GM04504 (cell line): ENCODE results near the gene ROBO3.

Source experiments
- DNase-seq: peaks from one replicate; pipeline ENCODE4 v3.0.0-alpha.2; 2012; ENCODE audit warnings: low read depth

Gene ROBO3

GRCh38 chr11:124922831-124923230 is 57.6 kb downstream of the ROBO3 start:
- no peak for DNase-seq

- DNase-seq: no peak
These were observed 58.1 kb downstream of the ROBO3 start for GRCh38 chr11:124923296-124923695.

- no peak for DNase-seq
These were observed 63.9 kb downstream of the ROBO3 start for GRCh38 chr11:124928942-124929665.

DNA sequence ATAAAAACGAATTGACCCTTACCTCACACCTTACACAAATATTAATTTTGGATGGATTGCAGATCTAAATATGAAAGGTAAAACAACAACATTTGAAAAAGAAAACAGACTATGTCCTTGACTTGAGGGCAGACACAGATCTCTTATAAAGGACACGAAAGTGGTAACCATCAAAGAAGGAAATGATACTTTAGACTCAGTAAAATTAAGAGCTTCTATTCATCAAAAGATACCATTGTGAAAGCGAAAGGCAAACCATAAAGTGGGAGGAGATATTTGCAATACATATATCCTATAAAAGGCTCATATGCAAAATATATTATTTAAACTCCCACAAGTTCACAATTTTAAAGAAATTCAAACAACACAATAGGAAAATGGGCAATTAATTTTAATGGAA is 65.6 kb downstream of the ROBO3 start:
- DNase-seq: no peak
